ENCODE measurements around the gene BPIFB2.

DNA sequence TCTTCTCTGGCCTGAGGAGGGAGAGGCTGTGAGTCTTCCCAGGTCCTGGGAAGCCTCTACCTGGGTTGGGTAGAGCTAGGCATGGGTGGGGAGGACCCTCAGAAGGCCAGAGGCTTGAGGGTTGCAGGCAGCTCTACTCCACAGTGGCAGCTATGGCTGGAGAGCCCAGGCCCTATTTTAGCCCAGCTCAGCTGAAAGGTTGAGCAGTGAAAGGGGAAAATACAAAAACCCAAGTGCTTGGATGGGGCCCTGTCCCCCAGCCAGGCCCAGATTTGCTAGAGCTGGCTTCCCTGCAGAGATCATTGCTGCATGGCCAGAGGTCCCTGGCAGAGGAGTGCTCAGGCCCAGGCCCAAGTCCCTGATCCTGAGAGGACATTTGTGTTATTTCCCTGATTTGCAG, 48.9 kb upstream of the BPIFB2 start:
- TF ChIP-seq, protein P1, sequence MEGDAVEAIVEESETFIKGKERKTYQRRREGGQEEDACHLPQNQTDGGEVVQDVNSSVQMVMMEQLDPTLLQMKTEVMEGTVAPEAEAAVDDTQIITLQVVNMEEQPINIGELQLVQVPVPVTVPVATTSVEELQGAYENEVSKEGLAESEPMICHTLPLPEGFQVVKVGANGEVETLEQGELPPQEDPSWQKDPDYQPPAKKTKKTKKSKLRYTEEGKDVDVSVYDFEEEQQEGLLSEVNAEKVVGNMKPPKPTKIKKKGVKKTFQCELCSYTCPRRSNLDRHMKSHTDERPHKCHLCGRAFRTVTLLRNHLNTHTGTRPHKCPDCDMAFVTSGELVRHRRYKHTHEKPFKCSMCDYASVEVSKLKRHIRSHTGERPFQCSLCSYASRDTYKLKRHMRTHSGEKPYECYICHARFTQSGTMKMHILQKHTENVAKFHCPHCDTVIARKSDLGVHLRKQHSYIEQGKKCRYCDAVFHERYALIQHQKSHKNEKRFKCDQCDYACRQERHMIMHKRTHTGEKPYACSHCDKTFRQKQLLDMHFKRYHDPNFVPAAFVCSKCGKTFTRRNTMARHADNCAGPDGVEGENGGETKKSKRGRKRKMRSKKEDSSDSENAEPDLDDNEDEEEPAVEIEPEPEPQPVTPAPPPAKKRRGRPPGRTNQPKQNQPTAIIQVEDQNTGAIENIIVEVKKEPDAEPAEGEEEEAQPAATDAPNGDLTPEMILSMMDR (IDR thresholded peaks at IDR 0.05) = no peak
- TF ChIP-seq POLR2A (IDR thresholded peaks at IDR 0.05) = no peak
